Heart left ventricle (tissue), 13 donors: Measurements from ENCODE around the gene NEK4.
"Not testable (repeated sequence)": the region's sequence is repeated elsewhere in the genome, so short reads cannot be mapped to it uniquely, and the experiment has no call there.

Source experiments
- CTCF ChIP-seq, 12 donors: fragments of 200-600 bp; sonication (generic) in 4 of 12; IDR thresholded peaks; one replicate each; pipeline versions ENCODE4 v1.5.0 to v1.8.0; 2018 to 2022; ENCODE audit warnings: antibody characterized with exemption in 12 of 12, mild to moderate bottlenecking in 5 of 12
- POLR2A ChIP-seq, 2 donors: fragments of 450-650 bp; IDR thresholded peaks; one replicate each; pipeline ENCODE4 v1.6.1; 2017; ENCODE audit warnings: antibody characterized with exemption in 2 of 2, mild to moderate bottlenecking in 2 of 2, moderate library complexity in 2 of 2
- donor health status: ischemic (EF 13 %, LVEDD 7.1; RV severe dilation, severe dysfunction).
- donor health status: DM: no; HTN: yes; CAD: no.
- donor health status: DM: no; HTN: no; CAD: no.
- donor health status: ischemic (EF 25% LVEDD 6.9; RV normal size, moderate dysfunction).
- donor health status: ischemic (EF 25% LVEDD 5.7; RV mildly dilated, moderate dysfunction).
- donor health status: ischemic (EF 35%, LVEDD 5.7; RV mildly dilated, moderate dysfunction).
- donor health status: nonischemic (EF 11% LVEDD 7.7; RV severe dilation, severe dysfunction).
- donor health status: DM: yes; HTN: yes; CAD: no.
- donor health status: PGD.
- donor health status: ischemic (EF 29% LVEDD 5.4; RV normal size, mild dysfunction).
- donor health status: nonischemic (EF 23%, LVEDD 6.1; RV moderate dilation, normal function).

- not testable (repeated sequence) for TF ChIP-seq CTCF, POLR2A (IDR thresholded peaks at IDR 0.05)
Measured at GRCh38 chr3:52676201-52676600, 94.5 kb downstream of the NEK4 start.
